Measurements from ENCODE around the gene ATG7.
"Not testable (repeated sequence)": the region's sequence is repeated elsewhere in the genome, so short reads cannot be mapped to it uniquely, and the experiment has no call there.

Gene ATG7

GRCh38 chr3:11431319-11431718 lies 159.1 kb downstream of the ATG7 start:
- no peak for DNase-seq (ENCODE audit: low read depth in 2 of 2)

GRCh38 chr3:11434017-11434526 lies 161.9 kb downstream of the ATG7 start:
- DNase-seq (ENCODE audit: low read depth in 2 of 2): no peak

GRCh38 chr3:11434563-11435096 lies 162.4 kb downstream of the ATG7 start:
- DNase-seq (ENCODE audit: low read depth in 2 of 2): no peak

- DNase-seq (ENCODE audit: low read depth in 2 of 2): no peak
Observed at GRCh38 chr3:11435440-11436165, 163.4 kb downstream of the ATG7 start.

DNA sequence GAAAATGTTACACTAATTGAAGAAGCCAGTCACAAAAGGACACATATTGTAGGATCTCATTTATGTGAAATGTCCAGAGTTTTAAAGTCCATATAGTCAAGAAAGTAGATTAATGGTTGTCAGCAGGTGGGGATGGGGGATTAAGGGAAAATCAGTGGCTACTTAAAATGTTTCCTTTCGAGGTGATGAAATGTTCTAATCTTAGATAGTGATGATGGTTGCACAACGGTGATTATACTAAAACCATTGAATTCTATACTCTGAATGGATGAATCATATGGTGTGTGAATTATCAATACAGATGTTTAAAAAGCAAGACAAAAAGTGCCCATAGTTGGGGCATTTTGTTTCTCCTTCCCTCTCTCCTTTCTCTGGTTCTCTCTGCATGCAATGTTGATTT lies 164.6 kb downstream of the ATG7 start:
- no peak for DNase-seq (ENCODE audit: low read depth in 2 of 2)

GRCh38 chr3:11437506-11437905 lies 165.3 kb downstream of the ATG7 start:
- DNase-seq (ENCODE audit: low read depth in 2 of 2): no peak

GRCh38 chr3:11438646-11439045 lies 166.4 kb downstream of the ATG7 start:
- DNase-seq (ENCODE audit: low read depth in 2 of 2): no peak

DNA sequence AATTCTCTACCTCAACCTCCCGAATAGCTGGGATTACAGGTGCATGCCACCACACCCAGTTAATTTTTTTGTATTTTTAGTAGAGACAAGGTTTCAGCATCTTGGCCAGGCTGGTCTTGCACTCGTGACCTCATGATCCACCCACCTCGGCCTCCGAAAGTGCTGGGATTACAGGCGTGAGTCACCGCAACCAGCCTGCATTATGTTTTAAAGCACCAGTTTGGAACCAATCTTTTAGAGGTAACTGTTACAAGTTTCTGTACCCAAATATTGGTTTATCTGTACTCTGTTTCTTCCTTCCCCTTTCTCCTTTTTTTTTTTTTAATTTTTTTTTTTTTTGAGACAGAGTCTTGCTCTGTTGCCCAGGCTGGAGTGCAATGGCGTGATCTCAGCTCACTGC lies 169.1 kb downstream of the ATG7 start:
- DNase-seq (ENCODE audit: low read depth in 2 of 2): not testable (repeated sequence)

- no peak for DNase-seq (ENCODE audit: low read depth in 2 of 2)
Observed at GRCh38 chr3:11444404-11444803, 172.2 kb downstream of the ATG7 start.

- DNase-seq (ENCODE audit: low read depth in 2 of 2): not testable (repeated sequence)
Observed at GRCh38 chr3:11445193-11445592, 173.0 kb downstream of the ATG7 start.

- no peak for DNase-seq (ENCODE audit: low read depth in 2 of 2)
Observed at GRCh38 chr3:11445883-11446282, 173.7 kb downstream of the ATG7 start.

DNA sequence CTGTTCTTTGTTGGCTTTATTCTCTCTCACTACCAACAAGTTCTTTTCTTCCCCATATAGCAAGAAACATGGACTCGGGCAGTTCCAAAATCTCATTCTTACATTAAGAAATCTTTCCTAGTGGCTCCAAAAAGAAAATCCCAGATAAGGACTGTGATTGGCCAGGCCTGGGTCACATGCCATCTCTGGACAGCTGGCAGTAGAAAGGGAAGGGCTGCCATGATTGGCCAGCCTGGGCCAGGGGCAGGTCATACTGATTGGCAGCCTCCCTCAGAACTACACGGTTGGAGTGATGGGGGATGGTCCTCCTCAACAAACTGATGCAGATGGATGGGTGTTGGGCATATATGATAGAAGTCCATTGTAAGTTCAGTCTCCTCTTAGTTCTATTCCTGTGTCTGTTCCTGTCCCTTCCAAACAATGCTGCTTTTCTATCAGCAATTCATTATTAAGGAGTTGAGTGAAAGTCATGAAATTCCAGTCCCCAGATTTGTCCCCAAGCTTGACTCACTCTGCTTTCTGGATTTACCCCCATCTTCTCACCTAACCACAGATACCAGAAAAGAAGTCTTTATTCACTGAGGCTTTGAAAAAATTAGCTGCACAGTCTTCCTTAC lies 175.5 kb downstream of the ATG7 start:
- DNase-seq (ENCODE audit: low read depth in 2 of 2): no peak

- DNase-seq (ENCODE audit: low read depth in 2 of 2): no peak
Observed at GRCh38 chr3:11450015-11450414, 177.8 kb downstream of the ATG7 start.

- no peak for DNase-seq (ENCODE audit: low read depth in 2 of 2)
Observed at GRCh38 chr3:11452312-11452711, 180.1 kb downstream of the ATG7 start.

DNA sequence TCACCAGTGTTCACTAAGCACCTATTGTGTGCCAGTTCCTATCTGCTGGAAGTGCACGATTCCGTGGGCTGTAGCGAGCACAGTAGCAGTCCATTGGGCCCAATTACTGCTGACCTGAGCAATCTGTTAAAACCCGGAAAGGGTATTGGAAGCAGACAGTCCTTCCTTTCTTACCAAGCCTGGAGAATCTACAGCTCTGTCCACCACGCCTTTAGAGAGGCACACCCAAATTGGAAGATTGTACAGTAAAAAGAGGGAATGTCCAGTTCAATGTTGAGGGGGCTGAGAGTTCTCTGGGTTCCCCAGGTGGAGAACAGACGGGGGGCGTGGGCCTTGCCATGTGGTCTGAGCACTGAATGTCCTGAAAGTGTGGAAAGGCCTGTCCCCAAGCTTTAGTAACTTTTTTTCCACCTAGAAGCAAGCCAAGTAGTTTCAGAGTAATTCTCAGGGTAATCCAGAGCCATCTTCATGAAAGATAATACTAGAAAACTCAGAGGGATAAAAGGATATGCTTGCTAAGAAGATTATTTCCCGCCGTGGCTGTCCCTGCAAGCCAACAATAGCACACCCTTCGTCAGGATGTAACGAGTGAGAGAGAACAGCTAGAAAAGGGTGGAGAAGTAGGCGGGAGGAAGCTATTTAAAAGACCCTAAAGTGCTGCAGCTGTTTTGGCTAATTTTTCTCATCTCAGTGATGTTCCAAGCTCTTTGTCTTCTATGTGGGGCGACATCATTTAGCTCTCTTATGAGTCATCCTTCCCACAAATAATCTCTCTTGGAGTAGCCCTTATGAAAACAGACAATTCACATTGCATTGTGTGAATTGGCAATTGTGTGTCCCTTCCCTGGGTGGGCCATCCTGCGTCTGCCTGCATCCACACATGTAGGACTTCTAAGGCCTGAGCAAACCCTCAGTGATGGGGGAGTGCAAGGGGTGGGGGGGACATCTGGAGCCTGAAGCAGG lies 181.0 kb downstream of the ATG7 start:
- DNase-seq (ENCODE audit: low read depth in 2 of 2): no peak

GRCh38 chr3:11455956-11456355 lies 183.8 kb downstream of the ATG7 start:
- no peak for DNase-seq (ENCODE audit: low read depth in 2 of 2)

DNA sequence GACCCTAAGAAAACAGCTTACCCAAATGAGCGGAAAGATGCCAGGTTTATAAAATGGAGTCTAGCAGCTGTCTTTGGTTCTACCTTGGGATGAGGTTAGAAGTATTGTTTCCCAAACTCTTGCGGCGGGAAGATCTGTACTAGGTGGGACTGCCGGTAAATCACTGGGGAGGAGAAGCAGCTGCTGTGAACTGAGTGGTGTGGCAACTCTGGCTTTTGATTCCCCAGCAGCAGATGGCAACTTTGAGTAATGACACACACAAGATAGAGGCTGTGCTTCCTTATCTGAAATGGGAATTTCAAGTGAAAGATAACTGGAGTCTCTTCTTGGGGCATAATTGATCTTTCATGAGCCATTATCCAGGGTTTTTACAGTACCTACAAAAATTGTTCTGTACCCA lies 184.9 kb downstream of the ATG7 start:
- DNase-seq (ENCODE audit: low read depth in 2 of 2): no peak

DNA sequence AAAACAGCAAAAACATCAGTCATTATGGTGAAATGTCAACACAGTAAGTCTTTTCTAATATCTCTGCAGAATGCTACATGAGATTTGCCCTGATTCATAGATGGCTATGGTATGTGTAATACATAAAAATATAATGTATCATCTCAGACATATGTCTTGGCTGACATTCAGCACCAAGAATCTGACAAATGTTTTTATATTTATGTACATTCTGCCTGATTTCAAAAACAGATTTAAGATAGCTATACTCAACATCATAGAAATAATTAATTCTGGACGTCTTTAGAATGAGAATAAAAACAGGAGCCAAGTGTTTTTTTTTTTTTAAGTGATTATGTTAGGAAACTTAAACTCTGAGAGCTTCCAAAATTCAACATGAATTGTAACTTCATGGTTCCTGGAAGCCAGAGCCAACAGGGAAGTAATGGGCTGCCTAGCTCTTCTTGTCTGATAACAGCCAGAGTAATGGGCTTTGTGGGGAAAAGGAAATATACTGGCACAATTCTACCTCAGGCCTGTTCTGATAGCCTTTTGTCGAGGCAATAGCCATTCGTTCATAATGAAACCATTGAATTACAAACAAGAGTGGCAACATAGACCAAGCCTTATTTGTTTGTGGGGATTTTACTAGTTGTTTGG lies 187.1 kb downstream of the ATG7 start:
- no peak for DNase-seq (ENCODE audit: low read depth in 2 of 2)

DNA sequence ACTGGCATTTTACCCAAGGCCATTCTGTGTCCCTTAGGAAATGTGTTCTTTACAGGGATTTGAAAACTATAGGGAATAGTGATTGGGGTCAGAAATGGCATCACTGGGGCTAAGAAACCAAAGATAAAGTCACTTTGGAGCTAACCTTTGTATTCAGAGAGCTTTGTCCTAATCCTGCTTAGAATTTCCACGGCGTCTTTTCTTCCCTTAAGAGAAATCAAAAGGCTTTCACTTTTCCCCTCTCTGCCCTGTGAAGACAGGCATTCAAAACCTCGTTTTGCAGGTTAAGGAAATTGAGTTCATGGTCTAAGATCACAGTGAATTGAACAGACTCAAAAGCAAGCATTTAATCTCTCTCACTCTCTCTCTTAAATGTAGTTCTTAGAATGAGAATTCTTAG lies 189.0 kb downstream of the ATG7 start:
- no peak for DNase-seq (ENCODE audit: low read depth in 2 of 2)

DNA sequence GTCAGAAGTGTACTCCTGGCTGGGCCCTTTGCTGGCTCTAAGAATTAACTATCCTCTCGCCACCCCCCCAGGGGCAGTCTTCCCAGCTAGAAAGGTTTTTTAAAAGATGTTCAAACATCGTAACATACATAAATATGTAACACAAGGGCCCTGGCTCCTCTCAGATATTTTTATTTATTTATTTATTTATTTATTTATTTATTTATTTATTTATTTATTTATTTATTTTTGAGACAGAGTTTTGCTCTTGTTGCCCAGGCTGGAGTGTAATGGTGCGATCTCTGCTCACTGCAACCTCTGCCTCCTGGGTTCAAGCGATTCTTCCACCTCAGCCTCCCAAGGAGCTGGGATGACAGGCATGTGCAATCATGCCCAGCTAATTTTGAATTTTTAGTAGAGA lies 190.5 kb downstream of the ATG7 start:
- DNase-seq (ENCODE audit: low read depth in 2 of 2): not testable (repeated sequence)

DNA sequence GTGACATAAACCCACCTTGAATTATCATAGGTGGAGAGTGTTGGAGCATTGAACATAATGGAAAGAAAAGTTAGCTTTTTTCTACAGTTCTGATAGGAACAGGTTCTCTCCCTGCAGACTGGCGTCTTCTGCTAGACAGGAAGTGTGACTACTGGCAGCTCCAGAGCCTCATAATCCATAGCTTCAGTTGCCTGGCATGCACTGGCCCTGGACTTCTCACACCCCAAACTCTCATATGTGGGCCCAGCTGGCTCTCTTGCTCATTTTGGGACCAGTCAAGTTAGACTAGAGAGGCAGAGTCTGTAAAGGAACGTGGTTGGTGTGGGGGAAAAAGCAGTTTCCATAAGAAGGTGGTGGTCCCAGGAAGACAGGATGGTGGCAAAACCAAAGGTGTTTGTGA lies 191.4 kb downstream of the ATG7 start:
- no peak for DNase-seq (ENCODE audit: low read depth in 2 of 2)

DNA sequence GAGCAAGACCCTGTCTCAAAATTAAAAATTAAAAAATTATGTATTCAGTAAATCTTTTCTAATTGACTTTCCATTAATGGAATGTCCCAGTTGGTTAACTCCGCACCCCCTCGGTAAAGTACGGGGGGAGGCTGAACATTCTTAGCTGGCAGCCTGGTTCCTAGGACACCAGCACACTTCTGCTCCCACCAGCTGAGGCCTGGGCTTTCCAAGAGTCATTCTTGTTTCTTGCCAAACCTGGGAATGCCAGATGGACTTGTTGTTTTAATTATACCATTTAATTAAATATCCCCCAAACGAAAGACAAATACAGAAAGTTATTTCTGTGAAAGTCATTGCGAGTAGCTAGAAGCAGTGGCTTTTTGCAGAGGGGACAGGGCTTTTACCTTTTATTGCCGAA lies 192.2 kb downstream of the ATG7 start:
- no peak for DNase-seq (ENCODE audit: low read depth in 2 of 2)

All from stimulated activated CD4-positive, alpha-beta T cell treated with anti-CD3 and anti-CD28 coated beads, Interleukin-15, amount 100 ng/mL, for 48 hours (primary cell).